ENCODE data around the gene GPATCH1.
"Not testable (repeated sequence)": the region's sequence is repeated elsewhere in the genome, so short reads cannot be mapped to it uniquely, and the experiment has no call there.

The GPATCH1 gene

GRCh38 chr19:33118643-33119042, 37.7 kb downstream of the GPATCH1 start:
- DNase-seq (ENCODE audit: low read depth), result no peak

- DNase-seq (ENCODE audit: low read depth), result peak; percentile 35
Observed at GRCh38 chr19:33124207-33125098, 43.5 kb downstream of the GPATCH1 start.

- DNase-seq (ENCODE audit: low read depth), result peak; percentile 40
Observed at GRCh38 chr19:33125929-33126388, 45.0 kb downstream of the GPATCH1 start.

- DNase-seq (ENCODE audit: low read depth), result not testable (repeated sequence)
Observed at GRCh38 chr19:33126712-33127111, 45.7 kb downstream of the GPATCH1 start.

- DNase-seq (ENCODE audit: low read depth), result no peak
Observed at GRCh38 chr19:33129901-33130300, 48.9 kb downstream of the GPATCH1 start.

- DNase-seq (ENCODE audit: low read depth), result no peak
Observed at GRCh38 chr19:33130433-33130832, 49.5 kb downstream of the GPATCH1 start.

- no peak for DNase-seq (ENCODE audit: low read depth)
Observed at GRCh38 chr19:33132021-33132420, 51.0 kb downstream of the GPATCH1 start, which contains the start of gene WDR88. TSS of gene WDR88 (plus strand) at chr19:33132114. CDS start at chr19:33132170, 56 bp downstream.

GRCh38 chr19:33132425-33132824, 51.4 kb downstream of the GPATCH1 start:
- no peak for DNase-seq (ENCODE audit: low read depth)

GRCh38 chr19:33133438-33134031, 52.6 kb downstream of the GPATCH1 start:
- no peak for DNase-seq (ENCODE audit: low read depth)

- DNase-seq (ENCODE audit: low read depth), result no peak
Observed at GRCh38 chr19:33134571-33135041, 53.6 kb downstream of the GPATCH1 start.

GRCh38 chr19:33139165-33139564, 58.2 kb downstream of the GPATCH1 start:
- no peak for DNase-seq (ENCODE audit: low read depth)

GRCh38 chr19:33143897-33144405, 63.0 kb downstream of the GPATCH1 start:
- DNase-seq (ENCODE audit: low read depth), result no peak

GRCh38 chr19:33146209-33146608, 65.2 kb downstream of the GPATCH1 start:
- no peak for DNase-seq (ENCODE audit: low read depth)

GRCh38 chr19:33147538-33147937, 66.6 kb downstream of the GPATCH1 start:
- no peak for DNase-seq (ENCODE audit: low read depth)

- no peak for DNase-seq (ENCODE audit: low read depth)
Observed at GRCh38 chr19:33150852-33151518, 70.0 kb downstream of the GPATCH1 start.

GRCh38 chr19:33152176-33152575, 71.2 kb downstream of the GPATCH1 start:
- no peak for DNase-seq (ENCODE audit: low read depth)

GRCh38 chr19:33152625-33153024, 71.6 kb downstream of the GPATCH1 start:
- DNase-seq (ENCODE audit: low read depth), result not testable (repeated sequence)

- not testable (repeated sequence) for DNase-seq (ENCODE audit: low read depth)
Observed at GRCh38 chr19:33154313-33154712, 73.3 kb downstream of the GPATCH1 start.

- DNase-seq (ENCODE audit: low read depth), result no peak
Observed at GRCh38 chr19:33156334-33156733, 75.4 kb downstream of the GPATCH1 start.

GRCh38 chr19:33157906-33158305, 76.9 kb downstream of the GPATCH1 start:
- no peak for DNase-seq (ENCODE audit: low read depth)

GRCh38 chr19:33158365-33158764, 77.4 kb downstream of the GPATCH1 start:
- DNase-seq (ENCODE audit: low read depth), result no peak

GRCh38 chr19:33159149-33159548, 78.2 kb downstream of the GPATCH1 start:
- no peak for DNase-seq (ENCODE audit: low read depth)
